Effector memory CD8-positive, alpha-beta T cell (primary cell): ENCODE data around the gene ZNF682.
"Not testable (repeated sequence)": the region's sequence is repeated elsewhere in the genome, so short reads cannot be mapped to it uniquely, and the experiment has no call there.

ENCODE experiments used
- ATAC-seq: fragments of 150-1000 bp; cut with Tn5 transposase; replicated peaks from 2 replicates; pipeline ENCODE4 v1.10.0; 2021; ENCODE audit warnings: mild to moderate bottlenecking, moderate library complexity
- DNase-seq, 3 experiments: peaks; one replicate each; pipeline ENCODE4 v3.0.0; 2021
- H3K27ac Mint-ChIP-seq, 2 donors: one replicate each; pipeline ENCODE4 v1.8.0; 2022; ENCODE audit warnings: mild to moderate bottlenecking in 2 of 2, mixed read lengths in 2 of 2, moderate library complexity in 2 of 2
- H3K27me3 Mint-ChIP-seq, 2 donors: one replicate each; pipeline ENCODE4 v1.8.0; 2022; ENCODE audit warnings: mixed read lengths in 2 of 2
- H3K36me3 Mint-ChIP-seq: one replicate; pipeline ENCODE4 v1.8.0; 2022; ENCODE audit warnings: mild to moderate bottlenecking, moderate library complexity, mixed read lengths; ENCODE audit not compliant: insufficient read depth
- H3K4me1 Mint-ChIP-seq, 2 donors: one replicate each; pipeline ENCODE4 v1.8.0; 2022; ENCODE audit warnings: low read depth in 2 of 2, mixed read lengths in 2 of 2
- H3K4me3 Mint-ChIP-seq, 2 donors: one replicate each; pipeline ENCODE4 v1.8.0; 2022; ENCODE audit warnings: mild to moderate bottlenecking in 2 of 2, mixed read lengths in 2 of 2, moderate library complexity in 2 of 2
- H3K9me3 Mint-ChIP-seq, 2 donors: one replicate each; pipeline ENCODE4 v1.8.0; 2022; ENCODE audit warnings: mixed read lengths in 2 of 2

The ZNF682 gene

GRCh38 chr19:19957766-19958165 is 81.5 kb downstream of the ZNF682 start:
- ATAC-seq, H3K27me3 Mint-ChIP-seq, H3K27ac Mint-ChIP-seq, H3K36me3 Mint-ChIP-seq, H3K4me1 Mint-ChIP-seq, DNase-seq, H3K9me3 Mint-ChIP-seq, H3K4me3 Mint-ChIP-seq: not testable (repeated sequence)

GRCh38 chr19:19956434-19957075 is 82.8 kb downstream of the ZNF682 start:
- Mint-ChIP-seq H3K36me3 (no peaks in the 10 kb centered on the region), H3K4me1 (peaks cover 0 to 5% of the 10 kb centered on the region in 2 donors), H3K27me3 (no peaks in the 10 kb centered on the region), H3K27ac (no peak overlapping the region), H3K4me3 (no peak overlapping the region), H3K9me3 (no peaks in the 10 kb centered on the region)
- ATAC-seq = no peak
- no peak for DNase-seq

GRCh38 chr19:19955208-19955607 is 84.1 kb downstream of the ZNF682 start:
- DNase-seq (no peak), ATAC-seq (no peak)
- Mint-ChIP-seq H3K27ac (no peak overlapping the region), H3K27me3 (no peaks in the 10 kb centered on the region), H3K4me1 (peaks cover 0 to 5% of the 10 kb centered on the region in 2 donors), H3K36me3 (no peaks in the 10 kb centered on the region), H3K9me3 (no peaks in the 10 kb centered on the region), H3K4me3 (no peak overlapping the region)
